ENCODE measurements around the gene HYI.

- TF ChIP-seq TARDBP (IDR thresholded peaks at IDR 0.05), result no peak
- no peak for TF ChIP-seq FOXA1 (IDR thresholded peaks at IDR 0.05)
- no peak for TF ChIP-seq SP1 (IDR thresholded peaks at IDR 0.05)
- no peak for TF ChIP-seq FOXK2 (IDR thresholded peaks at IDR 0.05)
- TF ChIP-seq FOXM1 (IDR thresholded peaks at IDR 0.05; ENCODE audit: borderline replicate concordance), result no peak
- no peak for TF ChIP-seq BHLHE40 (IDR thresholded peaks at IDR 0.05; ENCODE audit: borderline replicate concordance)
- no peak for TF ChIP-seq CTBP1 (IDR thresholded peaks at IDR 0.05; ENCODE audit: borderline replicate concordance)
- no peak for TF ChIP-seq ARNT (IDR thresholded peaks at IDR 0.05)
- no peak for TF ChIP-seq SUZ12 (IDR thresholded peaks at IDR 0.05)
- no peak for TF ChIP-seq NFRKB (IDR thresholded peaks at IDR 0.05)
- TF ChIP-seq ZNF384 (IDR thresholded peaks at IDR 0.05), result no peak
- TF ChIP-seq PKNOX1 (IDR thresholded peaks at IDR 0.05), result no peak
- TF ChIP-seq L3MBTL2 (conservative IDR thresholded peaks at IDR 0.05), result no peak
- no peak for TF ChIP-seq ELF4 (IDR thresholded peaks at IDR 0.05)
Measured at GRCh38 chr1:43441894-43442637, 11.7 kb downstream of the HYI start.

All from HEK293T (cell line).